Measurements from ENCODE around the gene RNASE13.
"Not testable (repeated sequence)": the region's sequence is repeated elsewhere in the genome, so short reads cannot be mapped to it uniquely, and the experiment has no call there.

The RNASE13 gene

GRCh38 chr14:21022686-21023085 lies 11.9 kb downstream of the RNASE13 start:
- DNase-seq (ENCODE audit: low read depth): no peak

- no peak for DNase-seq (ENCODE audit: low read depth)
These were observed 13.5 kb downstream of the RNASE13 start for GRCh38 chr14:21020977-21021545.

- DNase-seq (ENCODE audit: low read depth): no peak
These were observed 15.2 kb downstream of the RNASE13 start for GRCh38 chr14:21019366-21019765.

GRCh38 chr14:21018781-21019180 lies 15.8 kb downstream of the RNASE13 start:
- no peak for DNase-seq (ENCODE audit: low read depth)

GRCh38 chr14:21018286-21018685 lies 16.3 kb downstream of the RNASE13 start:
- no peak for DNase-seq (ENCODE audit: low read depth)

- DNase-seq (ENCODE audit: low read depth): no peak
These were observed 16.9 kb downstream of the RNASE13 start for GRCh38 chr14:21017528-21018245.

GRCh38 chr14:21016413-21017190 lies 18.0 kb downstream of the RNASE13 start:
- DNase-seq (ENCODE audit: low read depth): no peak

GRCh38 chr14:21015312-21015711 lies 19.3 kb downstream of the RNASE13 start:
- DNase-seq (ENCODE audit: low read depth): no peak

- peak; percentile 64 for DNase-seq (ENCODE audit: low read depth)
These were observed 19.8 kb downstream of the RNASE13 start for GRCh38 chr14:21014761-21015190.

GRCh38 chr14:21011136-21011535 lies 23.5 kb downstream of the RNASE13 start:
- DNase-seq (ENCODE audit: low read depth): no peak

- not testable (repeated sequence) for DNase-seq (ENCODE audit: low read depth)
These were observed 24.9 kb downstream of the RNASE13 start for GRCh38 chr14:21009721-21010120.

GRCh38 chr14:21003788-21004346 lies 30.7 kb downstream of the RNASE13 start:
- no peak for DNase-seq (ENCODE audit: low read depth)

GRCh38 chr14:21001218-21001617 lies 33.4 kb downstream of the RNASE13 start:
- no peak for DNase-seq (ENCODE audit: low read depth)

GRCh38 chr14:20999591-20999990 lies 35.0 kb downstream of the RNASE13 start:
- DNase-seq (ENCODE audit: low read depth): no peak

- DNase-seq (ENCODE audit: low read depth): no peak
These were observed 35.8 kb downstream of the RNASE13 start, which contains the start of gene SLC39A2 for GRCh38 chr14:20998674-20999366. TSS of gene SLC39A2 (plus strand) at chr14:20999293. CDS start at chr14:20999447, 154 bp downstream.

GRCh38 chr14:20998139-20998538 lies 36.5 kb downstream of the RNASE13 start:
- no peak for DNase-seq (ENCODE audit: low read depth)

- DNase-seq (ENCODE audit: low read depth): no peak
These were observed 37.0 kb downstream of the RNASE13 start for GRCh38 chr14:20997564-20997963.

- DNase-seq (ENCODE audit: low read depth): no peak
These were observed 37.5 kb downstream of the RNASE13 start for GRCh38 chr14:20997115-20997514.

GRCh38 chr14:20996521-20996920 lies 38.1 kb downstream of the RNASE13 start:
- DNase-seq (ENCODE audit: low read depth): no peak

GRCh38 chr14:20989787-20990600 lies 44.6 kb downstream of the RNASE13 start, which contains the start of gene METTL17:
TSS of gene METTL17 (plus strand) at chr14:20989980. CDS start at chr14:20990003, 23 bp downstream.
- peak; percentile 77 for DNase-seq (ENCODE audit: low read depth)

- no peak for DNase-seq (ENCODE audit: low read depth)
These were observed 45.2 kb downstream of the RNASE13 start for GRCh38 chr14:20989471-20989786.
